Suprapubic skin (tissue), 3 donors: ENCODE measurements around the gene APRT.

Experiments
- CTCF ChIP-seq, 2 donors: fragments of 200-600 bp in 1 of 2; fragments of 450-650 bp in 1 of 2; sonication (generic) in 1 of 2; IDR thresholded peaks; one replicate each; pipeline ENCODE4 v1.5.1; 2016 to 2019; ENCODE audit warnings: antibody characterized with exemption in 2 of 2, mild to moderate bottlenecking in 1 of 2, moderate library complexity in 1 of 2
- POLR2AphosphoS5 ChIP-seq, 3 donors: sonication (generic); formaldehyde crosslinking; IDR thresholded peaks; one replicate each; pipeline ENCODE4 v1.6.1; 2017; ENCODE audit warnings: antibody characterized with exemption in 3 of 3

GRCh38 chr16:88766975-88767374 lies 44.8 kb downstream of the APRT start:
- no peak for TF ChIP-seq CTCF (IDR thresholded peaks at IDR 0.05)
- no peak for TF ChIP-seq POLR2AphosphoS5 (IDR thresholded peaks at IDR 0.05)
